NCI-H1417 (cell line): Measurements from ENCODE around the gene ENO3.

ENCODE experiments used
- DNase-seq, 3 experiments: peaks; one replicate each; lab custom pipeline; 2025; lab: John Stamatoyannopoulos, UW

Gene ENO3

GRCh38 chr17:4937553-4937952 is 13.4 kb upstream of the ENO3 start:
- DNase-seq, result no peak

GRCh38 chr17:4938069-4938491 is 12.8 kb upstream of the ENO3 start:
- no peak for DNase-seq

- DNase-seq, result peak in 1 of 3 experiments; percentile 8
Measured at GRCh38 chr17:4938688-4939545, 12.0 kb upstream of the ENO3 start.

- DNase-seq, result no peak
Measured at GRCh38 chr17:4939546-4939795, 11.4 kb upstream of the ENO3 start.

- DNase-seq, result peak; percentile 98 to 99 (median 98)
Measured at GRCh38 chr17:4939796-4940554, 10.9 kb upstream of the ENO3 start, which contains the start of the genes RNF167 and SLC25A11. Gene RNF167 (plus strand): TSS chr17:4940268. CDS start chr17:4940910, 642 bp downstream. Gene SLC25A11 (minus strand): TSS chr17:4940046. CDS start chr17:4939910, 136 bp downstream.

- no peak for DNase-seq
Measured at GRCh38 chr17:4940555-4941318, 10.2 kb upstream of the ENO3 start.

GRCh38 chr17:4941319-4941610 is 9.7 kb upstream of the ENO3 start:
- no peak for DNase-seq

- no peak for DNase-seq
Measured at GRCh38 chr17:4942760-4943508, 8.0 kb upstream of the ENO3 start.

- no peak for DNase-seq
Measured at GRCh38 chr17:4944163-4944553, 6.8 kb upstream of the ENO3 start.

- DNase-seq, result no peak
Measured at GRCh38 chr17:4944554-4945175, 6.3 kb upstream of the ENO3 start.

- DNase-seq, result peak in 1 of 3 experiments; percentile 38
Measured at GRCh38 chr17:4945176-4945943, 5.6 kb upstream of the ENO3 start.

- no peak for DNase-seq
Measured at GRCh38 chr17:4945944-4946280, 5.0 kb upstream of the ENO3 start.

GRCh38 chr17:4946312-4946976 is 4.5 kb upstream of the ENO3 start:
- peak in 1 of 3 experiments; percentile 8 for DNase-seq

GRCh38 chr17:4947010-4947410 is 3.9 kb upstream of the ENO3 start:
- no peak for DNase-seq

GRCh38 chr17:4947411-4948165 is 3.3 kb upstream of the ENO3 start:
- DNase-seq, result peak in 2 of 3 experiments; percentile 48 to 49

GRCh38 chr17:4948166-4948930 is 2.6 kb upstream of the ENO3 start, which contains the start of gene PFN1:
Gene PFN1 (minus strand): TSS chr17:4948530. CDS start chr17:4948394, 136 bp downstream.
- DNase-seq, result peak; percentile 64 to 77 (median 69)

- DNase-seq, result peak; percentile 63 to 80 (median 75)
Measured at GRCh38 chr17:4948931-4949320, 2.0 kb upstream of the ENO3 start.

- DNase-seq, result peak; percentile 30 to 69 (median 60)
Measured at GRCh38 chr17:4949321-4950074, 1.4 kb upstream of the ENO3 start.
